NCI-H146 (cell line): ENCODE data around the gene TCF7L1.
"Not testable (repeated sequence)": the region's sequence is repeated elsewhere in the genome, so short reads cannot be mapped to it uniquely, and the experiment has no call there.

Source experiments
- DNase-seq: peaks from one replicate; lab custom pipeline; 2025; lab: John Stamatoyannopoulos, UW

The TCF7L1 gene, protein sequence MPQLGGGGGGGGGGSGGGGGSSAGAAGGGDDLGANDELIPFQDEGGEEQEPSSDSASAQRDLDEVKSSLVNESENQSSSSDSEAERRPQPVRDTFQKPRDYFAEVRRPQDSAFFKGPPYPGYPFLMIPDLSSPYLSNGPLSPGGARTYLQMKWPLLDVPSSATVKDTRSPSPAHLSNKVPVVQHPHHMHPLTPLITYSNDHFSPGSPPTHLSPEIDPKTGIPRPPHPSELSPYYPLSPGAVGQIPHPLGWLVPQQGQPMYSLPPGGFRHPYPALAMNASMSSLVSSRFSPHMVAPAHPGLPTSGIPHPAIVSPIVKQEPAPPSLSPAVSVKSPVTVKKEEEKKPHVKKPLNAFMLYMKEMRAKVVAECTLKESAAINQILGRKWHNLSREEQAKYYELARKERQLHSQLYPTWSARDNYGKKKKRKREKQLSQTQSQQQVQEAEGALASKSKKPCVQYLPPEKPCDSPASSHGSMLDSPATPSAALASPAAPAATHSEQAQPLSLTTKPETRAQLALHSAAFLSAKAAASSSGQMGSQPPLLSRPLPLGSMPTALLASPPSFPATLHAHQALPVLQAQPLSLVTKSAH

DNA sequence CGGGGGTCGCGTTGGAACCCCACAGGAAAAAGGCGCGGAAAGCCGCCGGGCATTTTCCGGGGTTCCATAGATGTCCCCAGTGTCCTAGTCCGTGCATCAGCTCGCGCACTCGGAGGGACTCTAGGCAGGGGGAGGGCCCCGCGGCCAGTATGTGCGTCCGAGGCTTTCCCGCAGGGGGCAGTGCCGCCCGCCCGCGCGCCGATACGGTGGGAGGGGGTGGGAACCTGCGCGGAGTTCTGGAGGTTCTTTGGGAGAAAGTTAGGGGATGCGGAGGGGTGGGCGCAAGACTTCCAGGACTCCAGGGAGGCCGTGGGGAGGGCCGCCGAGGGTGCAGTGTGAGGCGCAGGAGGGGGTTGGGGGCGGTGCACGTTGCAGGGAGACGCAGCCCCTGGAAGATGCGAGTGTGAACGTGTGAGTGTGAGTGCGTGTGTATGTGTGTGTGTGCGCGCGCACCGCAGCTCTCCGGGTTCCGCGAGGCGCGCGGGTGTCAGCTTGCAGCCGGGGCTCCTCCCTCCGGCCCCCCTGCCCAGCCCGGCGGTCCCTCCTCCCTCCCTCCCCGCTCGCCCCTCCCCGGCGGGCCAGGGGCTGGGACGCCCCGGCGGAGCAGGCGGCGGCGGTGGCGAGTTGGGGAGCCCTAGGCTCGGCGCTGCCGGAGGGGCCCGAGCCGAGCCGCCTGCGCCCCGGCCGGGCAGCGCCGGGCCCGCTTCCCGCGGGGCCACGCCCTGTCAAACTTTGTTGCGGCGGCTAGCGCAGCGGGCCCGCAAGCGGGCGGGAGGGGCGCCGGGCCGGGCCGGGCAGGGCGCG lies at the start of gene TCF7L1:
Gene TCF7L1 (plus strand): TSS at position 559 of the 804 bp plus-strand sequence. CDS start 293 bp downstream, outside the sequence.
- peak; percentile 74 for DNase-seq

GRCh38 chr2:85085563-85085962 lies 47.6 kb upstream of the TCF7L1 start:
- DNase-seq, result no peak

GRCh38 chr2:85087541-85087940 lies 45.7 kb upstream of the TCF7L1 start:
- DNase-seq, result no peak

GRCh38 chr2:85088921-85089320 lies 44.3 kb upstream of the TCF7L1 start:
- no peak for DNase-seq

- DNase-seq, result no peak
Observed at GRCh38 chr2:85089585-85089984, 43.6 kb upstream of the TCF7L1 start.

- no peak for DNase-seq
Observed at GRCh38 chr2:85091838-85092237, 41.4 kb upstream of the TCF7L1 start.

- DNase-seq, result no peak
Observed at GRCh38 chr2:85095094-85095493, 38.1 kb upstream of the TCF7L1 start.

- DNase-seq, result no peak
Observed at GRCh38 chr2:85096616-85097015, 36.6 kb upstream of the TCF7L1 start.

DNA sequence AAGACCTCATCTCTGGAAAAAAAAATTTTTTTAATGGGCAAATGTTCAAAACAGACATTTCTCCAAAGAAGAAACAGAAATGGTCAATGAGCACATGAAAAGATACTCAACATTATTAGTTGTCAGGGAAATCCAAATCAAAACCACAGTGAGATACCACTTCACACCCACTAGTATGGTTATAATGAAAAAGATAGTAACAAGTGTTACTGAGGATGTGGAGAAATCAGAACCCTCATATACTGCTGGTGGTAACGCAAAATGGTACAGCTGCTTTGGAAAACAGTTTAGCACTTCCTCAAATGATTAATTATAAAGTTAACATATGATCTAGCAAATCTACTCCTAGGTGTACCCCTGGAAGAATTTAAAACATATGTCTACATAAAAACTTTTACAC lies 29.0 kb upstream of the TCF7L1 start:
- DNase-seq, result no peak

DNA sequence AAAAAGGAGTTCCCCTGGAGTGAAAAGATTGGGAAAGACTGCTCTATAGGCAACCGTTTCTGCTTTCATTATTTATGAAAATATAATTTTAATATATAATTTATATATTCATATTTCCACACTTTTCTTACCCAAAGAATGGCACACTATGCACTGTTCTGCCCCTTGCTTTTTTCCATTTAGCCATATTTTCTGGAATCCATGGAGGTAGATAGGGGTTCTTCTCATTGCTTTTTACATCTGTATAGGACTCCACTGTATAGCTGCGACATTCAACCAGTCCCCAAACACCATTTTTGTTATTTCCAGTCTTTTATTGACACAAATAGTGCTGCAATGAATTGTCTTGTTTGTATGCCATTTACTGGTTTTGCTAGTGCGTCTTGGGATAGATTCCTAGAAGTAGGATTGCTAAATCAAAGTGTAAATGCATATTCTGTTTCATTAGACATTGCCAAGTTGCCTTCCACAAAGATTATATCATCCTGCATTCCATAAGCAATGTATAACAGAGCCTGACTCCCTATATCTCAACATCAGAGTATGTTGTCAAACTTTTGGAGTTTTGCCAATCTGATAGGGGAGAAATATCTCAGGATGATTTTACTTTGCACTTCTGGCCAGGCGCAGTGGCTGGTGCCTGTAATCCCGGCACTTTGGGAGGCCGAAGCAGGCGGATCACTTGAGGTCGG lies 26.6 kb upstream of the TCF7L1 start:
- DNase-seq, result no peak

DNA sequence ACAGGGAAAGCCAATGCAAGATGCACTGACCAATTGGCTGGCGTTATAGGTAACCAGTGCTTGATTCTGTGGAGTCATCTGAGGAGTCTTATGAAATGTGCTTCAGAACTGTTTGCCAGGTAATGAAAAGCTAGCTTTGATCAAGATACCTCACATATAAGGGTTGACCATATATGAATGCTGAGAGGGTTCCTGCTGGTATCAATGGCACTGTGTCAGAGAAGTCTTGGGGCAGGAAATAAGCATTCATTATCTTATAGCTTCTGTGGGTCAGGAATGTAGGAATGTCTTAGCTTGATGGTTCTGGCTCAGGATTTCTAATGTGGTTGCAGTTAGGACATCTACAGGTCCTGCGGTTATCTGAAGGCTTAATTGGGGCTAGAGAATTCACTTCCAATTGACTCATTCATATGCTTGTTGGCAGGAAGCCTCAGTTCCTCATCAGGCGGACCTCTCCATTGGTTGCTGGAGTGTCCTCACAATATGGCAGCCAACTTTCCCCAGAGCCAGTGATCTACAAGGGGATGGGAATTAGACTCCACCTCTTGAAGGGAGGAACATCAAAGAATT lies 22.1 kb upstream of the TCF7L1 start:
- DNase-seq, result no peak

- no peak for DNase-seq
Observed at GRCh38 chr2:85111819-85112281, 21.3 kb upstream of the TCF7L1 start.

- DNase-seq, result no peak
Observed at GRCh38 chr2:85112906-85113625, 20.1 kb upstream of the TCF7L1 start.

DNA sequence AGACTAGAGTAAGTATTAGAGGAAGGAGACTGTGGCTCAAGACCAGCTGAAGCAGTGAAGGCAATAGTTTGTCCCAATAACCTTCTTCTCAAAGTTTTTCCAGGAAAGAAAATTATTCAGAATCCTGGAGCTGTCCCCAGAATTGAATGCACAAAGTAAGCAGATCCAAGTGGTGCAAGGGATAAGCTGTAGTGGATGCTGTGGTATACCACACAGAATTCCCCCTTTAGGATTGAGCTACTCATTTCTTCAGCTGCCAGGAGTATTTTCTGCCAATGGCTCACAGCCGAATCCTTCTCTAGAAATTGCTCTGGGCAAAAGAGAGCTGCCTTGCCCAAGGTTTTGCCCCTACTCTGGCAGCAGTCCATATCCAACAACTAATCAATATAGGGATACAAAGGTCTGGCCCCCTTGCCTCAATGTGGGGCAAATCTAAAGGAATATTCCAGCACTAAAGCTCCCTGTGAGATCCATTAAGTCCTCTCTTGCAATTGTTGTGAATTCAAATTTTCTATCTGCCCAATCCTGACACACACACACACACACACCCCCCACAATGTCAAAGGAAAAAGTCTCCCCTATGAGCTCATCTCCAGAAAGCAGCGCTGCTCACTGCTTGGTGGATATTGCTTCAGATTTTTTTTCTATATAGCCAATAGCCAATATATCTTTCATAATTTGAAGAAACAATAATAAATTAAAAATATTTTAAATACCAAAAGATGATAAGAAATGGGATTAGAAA lies 18.4 kb upstream of the TCF7L1 start:
- DNase-seq, result no peak

GRCh38 chr2:85116207-85116606 lies 17.0 kb upstream of the TCF7L1 start:
- DNase-seq, result no peak

DNA sequence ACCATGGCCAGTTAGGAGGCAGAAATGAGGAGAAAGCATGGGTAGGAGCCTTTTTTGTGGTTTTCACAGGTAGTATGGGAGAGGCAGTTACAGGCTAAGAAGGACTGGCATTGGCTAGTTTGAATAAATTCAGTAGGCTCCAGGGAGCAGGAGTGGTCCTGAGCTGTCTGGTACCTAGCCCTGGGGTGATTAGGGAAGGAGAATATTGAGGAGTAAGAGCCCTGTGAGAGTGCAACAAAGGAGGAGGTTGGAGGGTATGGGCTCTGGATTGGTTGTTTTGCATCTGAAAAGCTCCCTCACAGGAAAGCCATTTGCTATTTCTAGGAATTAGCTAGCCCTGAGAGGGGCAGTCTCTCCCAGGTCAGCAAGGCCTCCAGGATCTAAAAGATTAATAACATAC lies 13.3 kb upstream of the TCF7L1 start:
- DNase-seq, result no peak

DNA sequence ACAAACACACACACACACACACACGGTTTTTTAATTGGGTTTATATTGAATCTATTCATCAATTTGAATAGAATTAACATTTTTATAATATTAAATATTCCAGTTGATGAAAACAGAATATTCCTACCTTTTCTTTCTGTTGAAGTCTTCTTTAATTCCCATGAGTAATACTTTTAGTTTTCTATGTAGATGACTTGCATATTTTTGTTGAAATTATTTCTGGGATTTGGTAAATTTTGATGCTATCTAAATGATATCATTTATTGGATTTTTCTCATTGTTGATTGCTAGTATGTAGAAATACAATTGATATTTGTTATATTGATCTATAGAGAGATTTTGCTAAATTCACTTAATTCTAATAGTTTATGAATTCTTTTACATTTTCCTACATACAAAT lies 12.8 kb upstream of the TCF7L1 start:
- no peak for DNase-seq

DNA sequence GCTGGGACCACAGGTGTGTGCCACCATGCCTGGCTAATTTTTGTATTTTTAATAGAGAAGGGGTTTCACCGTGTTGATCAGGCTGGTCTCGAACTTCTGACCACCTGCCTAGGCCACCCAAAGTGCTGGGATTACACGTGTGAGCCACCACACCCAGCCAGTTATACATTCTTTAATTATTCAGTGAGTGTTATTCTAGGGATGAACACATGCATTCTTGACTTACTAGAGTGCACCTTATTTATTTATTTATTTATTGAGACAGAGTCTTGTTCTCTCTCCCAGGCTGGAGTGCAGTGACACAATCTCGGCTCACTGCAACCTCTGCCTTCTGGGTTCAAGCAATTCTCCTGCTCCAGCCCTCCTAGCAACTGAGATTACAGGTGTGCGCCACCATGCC lies 6.7 kb upstream of the TCF7L1 start:
- DNase-seq, result not testable (repeated sequence)

DNA sequence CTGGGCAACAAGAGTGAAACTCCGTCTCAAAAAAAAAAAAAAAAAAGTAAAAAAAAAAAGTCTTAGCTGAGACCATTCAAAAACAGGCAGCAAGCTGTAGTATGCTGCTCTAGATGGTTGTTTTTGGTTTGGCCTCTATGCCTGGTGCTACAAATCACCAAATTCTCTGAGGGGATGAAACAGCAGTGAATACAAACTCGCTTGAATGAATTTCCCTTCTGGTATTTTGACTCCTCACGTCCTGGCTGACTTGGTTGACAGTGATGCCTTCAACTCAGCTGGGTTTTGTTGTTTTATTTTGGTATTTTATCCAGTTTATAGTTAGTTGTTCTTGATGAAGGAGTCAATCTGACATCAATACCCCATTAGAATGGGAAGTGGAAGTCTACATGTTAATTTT lies 3.3 kb upstream of the TCF7L1 start:
- DNase-seq, result no peak

GRCh38 chr2:85130407-85130806 lies 2.8 kb upstream of the TCF7L1 start:
- no peak for DNase-seq
